Measurements from ENCODE around the gene DOCK8. TPM values are rescaled to one million over a fixed set of nuclear protein-coding genes. Genes with fewer than 3 reads are reported as not detected.

The DOCK8 gene
- total and polyA plus RNA-seq, 2 of the 13 experiments (the other 11 are each of a cell fraction or from before 2014, with no cell fraction given): 0.28 to 0.38 TPM

DNA sequence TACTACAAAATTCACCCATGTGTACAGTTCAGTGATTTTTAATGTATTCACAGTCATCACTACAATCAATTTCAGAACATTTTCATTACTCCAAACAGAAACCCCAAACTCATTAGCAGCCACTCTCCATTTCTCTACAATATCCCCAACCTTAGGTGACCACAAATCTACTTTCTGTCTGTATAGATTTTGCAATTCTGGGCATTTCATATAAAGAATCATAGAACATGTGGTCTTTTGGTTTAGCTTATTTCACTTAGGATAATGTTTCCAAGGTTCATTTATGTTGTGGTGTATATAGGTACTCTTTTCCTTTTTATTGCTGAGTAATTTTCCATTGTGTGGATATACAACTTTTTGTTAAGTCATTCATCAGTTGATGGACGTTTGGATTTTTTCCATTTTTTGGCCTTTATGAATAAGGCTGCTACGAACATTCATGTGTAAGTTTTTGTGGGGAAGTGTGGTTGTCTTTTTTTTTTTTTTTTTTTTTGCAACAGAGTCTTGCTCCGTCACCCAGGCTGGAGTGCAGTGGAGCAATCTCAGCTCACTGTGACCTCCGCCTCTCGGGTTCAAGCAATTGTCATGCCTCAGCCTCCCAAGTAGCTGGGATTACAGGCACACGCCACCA lies 54.5 kb downstream of the DOCK8 start:
- H3K27me3 ChIP-seq (ENCODE audit: control insufficient read depth in 1 of 2, insufficient read depth in 2 of 2, low read length in 2 of 2): no peaks in the 10 kb centered on the region
- ChIA-PET POLR2A (no interaction called here), CTCF (ENCODE audit: low intra/inter-chr PET ratio, low total read pairs) (no interaction called here)
- no peaks in the 10 kb centered on the region for H3K36me3 ChIP-seq (replicated peaks in 1 of 2; ENCODE audit: control insufficient read depth in 1 of 2, insufficient read depth in 2 of 2, low read length in 2 of 2)
- FAIRE-seq: no peak
- in situ Hi-C loops (cut with HindIII; ENCODE audit: extremely low pct_ligation_motif_present, low pct_unique_long_range_greater_than_20kb): no loop called here
- DNase-seq (ENCODE audit: low spot score): no peak
- no peaks in the 10 kb centered on the region for H3K79me2 ChIP-seq (ENCODE audit: insufficient read depth, low read length)
- H3K9ac ChIP-seq (ENCODE audit: insufficient read depth, low read depth, low read length): no peak overlapping the region
- 57% methylated on average over 6 of the region's 6 CpGs for WGBS (ENCODE audit: low lambda C conversion rate)
- H3K4me2 ChIP-seq (ENCODE audit: low read depth, low read length): no peak overlapping the region
- H3K4me3 ChIP-seq (replicated peaks in 1 of 3; ENCODE audit: insufficient read depth in 1 of 3, low read depth in 2 of 3, low read length in 3 of 3): no peak overlapping the region
- H2AFZ ChIP-seq (ENCODE audit: low read length): no peak overlapping the region
- H3K9me3 ChIP-seq (ENCODE audit: low read length): no peaks in the 10 kb centered on the region
- H3K27ac ChIP-seq (ENCODE audit: extremely low read length, insufficient read depth, low read length): no peak overlapping the region
- no peak for ATAC-seq
- no peaks in the 10 kb centered on the region for H4K20me1 ChIP-seq (ENCODE audit: insufficient read depth, low read length)
- TF ChIP-seq, protein P1, sequence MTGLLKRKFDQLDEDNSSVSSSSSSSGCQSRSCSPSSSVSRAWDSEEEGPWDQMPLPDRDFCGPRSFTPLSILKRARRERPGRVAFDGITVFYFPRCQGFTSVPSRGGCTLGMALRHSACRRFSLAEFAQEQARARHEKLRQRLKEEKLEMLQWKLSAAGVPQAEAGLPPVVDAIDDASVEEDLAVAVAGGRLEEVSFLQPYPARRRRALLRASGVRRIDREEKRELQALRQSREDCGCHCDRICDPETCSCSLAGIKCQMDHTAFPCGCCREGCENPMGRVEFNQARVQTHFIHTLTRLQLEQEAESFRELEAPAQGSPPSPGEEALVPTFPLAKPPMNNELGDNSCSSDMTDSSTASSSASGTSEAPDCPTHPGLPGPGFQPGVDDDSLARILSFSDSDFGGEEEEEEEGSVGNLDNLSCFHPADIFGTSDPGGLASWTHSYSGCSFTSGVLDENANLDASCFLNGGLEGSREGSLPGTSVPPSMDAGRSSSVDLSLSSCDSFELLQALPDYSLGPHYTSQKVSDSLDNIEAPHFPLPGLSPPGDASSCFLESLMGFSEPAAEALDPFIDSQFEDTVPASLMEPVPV (CRISPR knock-in tag; IDR thresholded peaks at IDR 0.05): no peak
- TF ChIP-seq ZBTB42 (CRISPR knock-in tag; IDR thresholded peaks at IDR 0.05): no peak
- no peak for TF ChIP-seq JUNB (CRISPR knock-in tag; IDR thresholded peaks at IDR 0.05; ENCODE audit: borderline replicate concordance)
- TF ChIP-seq ZFX (CRISPR knock-in tag; IDR thresholded peaks at IDR 0.05; ENCODE audit: low read depth): no peak
- no peak for TF ChIP-seq HNRNPUL1 (IDR thresholded peaks at IDR 0.05; ENCODE audit: low read depth, low read length)
- no peak for TF ChIP-seq HOXA5 (CRISPR knock-in tag; IDR thresholded peaks at IDR 0.05)
- TF ChIP-seq GZF1 (CRISPR knock-in tag; IDR thresholded peaks at IDR 0.05): no peak
- no peak for TF ChIP-seq ZNF615 (CRISPR knock-in tag; IDR thresholded peaks at IDR 0.05; ENCODE audit: borderline replicate concordance)
- TF ChIP-seq ZBTB21 (CRISPR knock-in tag; IDR thresholded peaks at IDR 0.05): no peak
- TF ChIP-seq FOXK1 (CRISPR knock-in tag; IDR thresholded peaks at IDR 0.05; ENCODE audit: borderline replicate concordance, low read depth): no peak
- no peak for TF ChIP-seq KAT2B (IDR thresholded peaks at IDR 0.05; ENCODE audit: borderline replicate concordance, low read depth, low read length)
- TF ChIP-seq, protein P2, sequence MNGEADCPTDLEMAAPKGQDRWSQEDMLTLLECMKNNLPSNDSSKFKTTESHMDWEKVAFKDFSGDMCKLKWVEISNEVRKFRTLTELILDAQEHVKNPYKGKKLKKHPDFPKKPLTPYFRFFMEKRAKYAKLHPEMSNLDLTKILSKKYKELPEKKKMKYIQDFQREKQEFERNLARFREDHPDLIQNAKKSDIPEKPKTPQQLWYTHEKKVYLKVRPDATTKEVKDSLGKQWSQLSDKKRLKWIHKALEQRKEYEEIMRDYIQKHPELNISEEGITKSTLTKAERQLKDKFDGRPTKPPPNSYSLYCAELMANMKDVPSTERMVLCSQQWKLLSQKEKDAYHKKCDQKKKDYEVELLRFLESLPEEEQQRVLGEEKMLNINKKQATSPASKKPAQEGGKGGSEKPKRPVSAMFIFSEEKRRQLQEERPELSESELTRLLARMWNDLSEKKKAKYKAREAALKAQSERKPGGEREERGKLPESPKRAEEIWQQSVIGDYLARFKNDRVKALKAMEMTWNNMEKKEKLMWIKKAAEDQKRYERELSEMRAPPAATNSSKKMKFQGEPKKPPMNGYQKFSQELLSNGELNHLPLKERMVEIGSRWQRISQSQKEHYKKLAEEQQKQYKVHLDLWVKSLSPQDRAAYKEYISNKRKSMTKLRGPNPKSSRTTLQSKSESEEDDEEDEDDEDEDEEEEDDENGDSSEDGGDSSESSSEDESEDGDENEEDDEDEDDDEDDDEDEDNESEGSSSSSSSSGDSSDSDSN (CRISPR knock-in tag; IDR thresholded peaks at IDR 0.05): no peak
- TF ChIP-seq ZNF251 (CRISPR knock-in tag; IDR thresholded peaks at IDR 0.05): no peak
- TF ChIP-seq, protein P3, sequence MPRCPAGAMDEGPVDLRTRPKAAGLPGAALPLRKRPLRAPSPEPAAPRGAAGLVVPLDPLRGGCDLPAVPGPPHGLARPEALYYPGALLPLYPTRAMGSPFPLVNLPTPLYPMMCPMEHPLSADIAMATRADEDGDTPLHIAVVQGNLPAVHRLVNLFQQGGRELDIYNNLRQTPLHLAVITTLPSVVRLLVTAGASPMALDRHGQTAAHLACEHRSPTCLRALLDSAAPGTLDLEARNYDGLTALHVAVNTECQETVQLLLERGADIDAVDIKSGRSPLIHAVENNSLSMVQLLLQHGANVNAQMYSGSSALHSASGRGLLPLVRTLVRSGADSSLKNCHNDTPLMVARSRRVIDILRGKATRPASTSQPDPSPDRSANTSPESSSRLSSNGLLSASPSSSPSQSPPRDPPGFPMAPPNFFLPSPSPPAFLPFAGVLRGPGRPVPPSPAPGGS (CRISPR knock-in tag; IDR thresholded peaks at IDR 0.05): no peak
- TF ChIP-seq ZNF7 (CRISPR knock-in tag; IDR thresholded peaks at IDR 0.05): no peak
- no peak for TF ChIP-seq MEIS2 (CRISPR knock-in tag; IDR thresholded peaks at IDR 0.05)
- intact Hi-C loops (cut with micrococcal nuclease; ENCODE audit: unreplicated experiment): loop anchor here (2.0 kb wide), 1 partner anchor 14 kb away; no protein-coding TSS in a partner anchor
- BruUV-seq (replicated peaks): no TSS peak
- H3K4me1 ChIP-seq (ENCODE audit: insufficient read depth, low read length): no peaks in the 10 kb centered on the region
